ENCODE data around the gene NCMAP. TPM values are rescaled to one million over a fixed set of nuclear protein-coding genes. Genes with fewer than 3 reads are reported as not detected.
A peak's percentile ranks its signal among the peaks of the same experiment; 100 is the strongest.

The NCMAP gene
- total and polyA plus RNA-seq, 2 of the 8 experiments (the other 6 are each of a cell fraction or from before 2014, with no cell fraction given): 0.21 to 0.39 TPM

- 86% methylated on average over 10 of the region's 10 CpGs; no CpG with 5 or more reads in 1 of the 2 experiments for WGBS, 2 experiments (ENCODE audit: extremely low coverage in 1 of 2, insufficient coverage in 1 of 2, insufficient read length in 1 of 2, insufficient replicate concordance in 2 of 2, low coverage in 1 of 2, low lambda C conversion rate in 2 of 2, missing lambda C conversion rate in 1 of 2)
- no peaks in the 10 kb centered on the region; the same call in 1 of the 2 replicates for H3K79me1 ChIP-seq (ENCODE audit: low read depth, low read length)
- no peak overlapping the region for H2BK120ac ChIP-seq (replicated peaks; ENCODE audit: low read depth, low read length)
- H2BK12ac ChIP-seq (ENCODE audit: low read depth, low read length): no peak overlapping the region
- no peak overlapping the region for H3K4me2 ChIP-seq (ENCODE audit: insufficient read depth in 1 of 2, low read depth in 2 of 2, low read length in 2 of 2)
- DNase-seq (ENCODE audit: low read depth in 1 of 2, low spot score in 2 of 2) (no peak), FAIRE-seq (no peak)
- H3K18ac ChIP-seq (ENCODE audit: extremely low read depth, low read length): no peak overlapping the region
- no peak overlapping the region for H3K4me3 ChIP-seq (ENCODE audit: extremely low read depth in 1 of 4, insufficient read depth in 2 of 4, low read depth in 3 of 4, low read length in 4 of 4)
- no peak overlapping the region for H4K91ac ChIP-seq (replicated peaks; ENCODE audit: insufficient read length, low read length)
- H2BK15ac ChIP-seq (ENCODE audit: low read length): 0 out of 2 replicates have a peak overlapping the region, but pooled peaks have one; percentile 2
- no peak overlapping the region for H3K14ac ChIP-seq (ENCODE audit: insufficient read length)
- H3K23me2 ChIP-seq (ENCODE audit: low read depth, low read length): no peaks in the 10 kb centered on the region
- H2AK5ac ChIP-seq (ENCODE audit: low read depth, low read length): no peak overlapping the region
- no peak overlapping the region for H4K8ac ChIP-seq (ENCODE audit: extremely low read depth, insufficient read depth, low read length)
- no peaks in the 10 kb centered on the region for H3K27me3 ChIP-seq (replicated peaks in 1 of 4; ENCODE audit: control insufficient read depth in 3 of 4, extremely low read depth in 1 of 4, insufficient read depth in 3 of 4, low read length in 3 of 4)
- H3K9me3 ChIP-seq (ENCODE audit: insufficient read depth in 2 of 2, low read depth in 1 of 2, low read length in 1 of 2): no peaks in the 10 kb centered on the region
- H3K56ac ChIP-seq (replicated peaks; ENCODE audit: insufficient read length, low read depth, low read length): no peak overlapping the region
- no peak overlapping the region for H3K27ac ChIP-seq (ENCODE audit: low read depth, low read length)
- H4K5ac ChIP-seq (ENCODE audit: insufficient read length, low read depth, low read length): no peak overlapping the region
- H3K4me1 ChIP-seq (replicated peaks in 1 of 4; ENCODE audit: control insufficient read depth in 3 of 4, insufficient read depth in 4 of 4, low read length in 3 of 4): peaks cover 2 to 11% (median 3%) of the 10 kb centered on the region in 4 experiments; a peak in 4 of 7 replicates
- no peak overlapping the region for H3K23ac ChIP-seq (ENCODE audit: insufficient read length)
- no peaks in the 10 kb centered on the region for H3K79me2 ChIP-seq (ENCODE audit: control insufficient read depth in 1 of 2, insufficient read depth in 2 of 2, low read length in 2 of 2)
- no peaks in the 10 kb centered on the region for H4K20me1 ChIP-seq (replicated peaks in 1 of 2; ENCODE audit: control insufficient read depth in 1 of 2, insufficient read depth in 2 of 2, low read length in 2 of 2)
- H2BK20ac ChIP-seq (ENCODE audit: low read length): no peak overlapping the region
- no peak overlapping the region for H3K4ac ChIP-seq (replicated peaks; ENCODE audit: insufficient read length, low read depth, low read length)
- POLR2A ChIA-PET (ENCODE audit: partially characterized antibody): no interaction called here
- H3K36me3 ChIP-seq (ENCODE audit: control insufficient read depth in 2 of 4, insufficient read depth in 4 of 4, low read length in 3 of 4): no peaks in the 10 kb centered on the region
- no peak overlapping the region for H2BK5ac ChIP-seq (ENCODE audit: low read depth, low read length)
- no peak overlapping the region for H2AFZ ChIP-seq (ENCODE audit: low read length)
- no peak overlapping the region for H3K9ac ChIP-seq (replicated peaks in 1 of 4; ENCODE audit: extremely low read depth in 1 of 4, low read depth in 3 of 4, low read length in 3 of 4)
- CTCF ChIA-PET (ENCODE audit: partially characterized antibody): interaction anchor here (0.6 to 2.1 kb wide), 3 partner anchors 17 to 26 kb away, joined by 4 to 18 read pairs (median 5); no protein-coding TSS in a partner anchor
- TF ChIP-seq EP300 (IDR thresholded peaks at IDR 0.05; ENCODE audit: borderline replicate concordance in 1 of 2, low read depth in 2 of 2, low read length in 2 of 2) (no peak), USF2 (IDR thresholded peaks at IDR 0.05; ENCODE audit: low read length) (no peak), NRF1 (IDR thresholded peaks at IDR 0.05; ENCODE audit: low read depth, low read length) (no peak), CBX8 (IDR thresholded peaks at IDR 0.05; ENCODE audit: borderline replicate concordance, low read depth, low read length) (no peak), CTCF (IDR thresholded peaks at IDR 0.05; ENCODE audit: control extremely low read depth in 1 of 3, insufficient read depth in 1 of 3, low read depth in 1 of 3, low read length in 3 of 3) (no peak), SIN3A (conservative IDR thresholded peaks at IDR 0.05 in 1 of 2, IDR thresholded peaks at IDR 0.05 in 1 of 2; ENCODE audit: low read depth in 1 of 2, low read length in 2 of 2) (no peak), SIX5 (IDR thresholded peaks at IDR 0.05; ENCODE audit: low read depth, low read length) (no peak)
Observed at GRCh38 chr1:24570265-24571125, 14.6 kb downstream of the NCMAP start.

All from H1 (cell line).